ENCODE data around the gene QSOX1.

Gene QSOX1

GRCh38 chr1:180136331-180136967 lies 18.2 kb upstream of the QSOX1 start:
- H3K4me2 ChIP-seq (ENCODE audit: low read length) = no peak overlapping the region
- no peak overlapping the region for H2AFZ ChIP-seq (ENCODE audit: low read length)
- no peak overlapping the region for H3K27ac ChIP-seq (ENCODE audit: low read depth, low read length, poor library complexity, severe bottlenecking)
- no peaks in the 10 kb centered on the region for H3K4me1 ChIP-seq (ENCODE audit: insufficient read depth, low read length, severe bottlenecking)
- no peaks in the 10 kb centered on the region for H4K20me1 ChIP-seq (ENCODE audit: insufficient read depth, low read length)
- H3K36me3 ChIP-seq (ENCODE audit: insufficient read depth, low read length) = no peaks in the 10 kb centered on the region
- no peaks in the 10 kb centered on the region for H3K9me3 ChIP-seq (ENCODE audit: low read length)
- no peaks in the 10 kb centered on the region for H3K79me2 ChIP-seq (ENCODE audit: insufficient read depth, low read length)
- H3F3A ChIP-seq (ENCODE audit: insufficient read depth, low read length) = no peaks in the 10 kb centered on the region
- H3K27me3 ChIP-seq (ENCODE audit: insufficient read depth, low read length) = peaks cover 6% of the 10 kb centered on the region; the same call in 1 of the 2 replicates
- H3K4me3 ChIP-seq (ENCODE audit: low read depth, low read length, poor library complexity, severe bottlenecking) = no peak overlapping the region
- TF ChIP-seq EZH2 (IDR thresholded peaks at IDR 0.05; ENCODE audit: borderline replicate concordance, low read length) = no peak
- TF ChIP-seq, protein P1, sequence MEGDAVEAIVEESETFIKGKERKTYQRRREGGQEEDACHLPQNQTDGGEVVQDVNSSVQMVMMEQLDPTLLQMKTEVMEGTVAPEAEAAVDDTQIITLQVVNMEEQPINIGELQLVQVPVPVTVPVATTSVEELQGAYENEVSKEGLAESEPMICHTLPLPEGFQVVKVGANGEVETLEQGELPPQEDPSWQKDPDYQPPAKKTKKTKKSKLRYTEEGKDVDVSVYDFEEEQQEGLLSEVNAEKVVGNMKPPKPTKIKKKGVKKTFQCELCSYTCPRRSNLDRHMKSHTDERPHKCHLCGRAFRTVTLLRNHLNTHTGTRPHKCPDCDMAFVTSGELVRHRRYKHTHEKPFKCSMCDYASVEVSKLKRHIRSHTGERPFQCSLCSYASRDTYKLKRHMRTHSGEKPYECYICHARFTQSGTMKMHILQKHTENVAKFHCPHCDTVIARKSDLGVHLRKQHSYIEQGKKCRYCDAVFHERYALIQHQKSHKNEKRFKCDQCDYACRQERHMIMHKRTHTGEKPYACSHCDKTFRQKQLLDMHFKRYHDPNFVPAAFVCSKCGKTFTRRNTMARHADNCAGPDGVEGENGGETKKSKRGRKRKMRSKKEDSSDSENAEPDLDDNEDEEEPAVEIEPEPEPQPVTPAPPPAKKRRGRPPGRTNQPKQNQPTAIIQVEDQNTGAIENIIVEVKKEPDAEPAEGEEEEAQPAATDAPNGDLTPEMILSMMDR (IDR thresholded peaks at IDR 0.05; ENCODE audit: low read length) = no peak
- no peak overlapping the region for H3K9ac ChIP-seq (ENCODE audit: low read length)
- H3K9me2 ChIP-seq (ENCODE audit: low read depth, low read length) = no peaks in the 10 kb centered on the region

DNA sequence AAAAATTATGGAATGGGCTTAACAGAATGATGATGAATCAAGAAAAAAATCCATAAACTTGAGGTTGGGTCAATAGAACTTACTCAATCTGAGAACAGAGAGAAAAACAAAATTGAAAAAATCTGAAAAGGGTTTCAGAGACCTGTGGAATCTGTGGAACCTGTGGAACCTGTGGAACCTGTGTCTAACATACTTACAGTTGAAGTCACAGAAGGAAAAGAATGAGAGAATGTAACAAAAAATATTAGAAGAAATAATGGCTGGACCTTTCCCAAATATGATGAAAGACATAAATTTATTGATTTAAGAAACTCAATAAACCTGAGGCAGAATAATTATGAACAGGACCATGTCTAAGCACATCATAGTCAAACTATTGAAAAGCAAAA lies 17.7 kb upstream of the QSOX1 start:
- Histone ChIP-seq H3K4me2 (ENCODE audit: low read length) (no peak overlapping the region), H3K9me3 (ENCODE audit: low read length) (no peaks in the 10 kb centered on the region), H4K20me1 (ENCODE audit: insufficient read depth, low read length) (no peaks in the 10 kb centered on the region), H3F3A (ENCODE audit: insufficient read depth, low read length) (no peaks in the 10 kb centered on the region), H3K79me2 (ENCODE audit: insufficient read depth, low read length) (no peaks in the 10 kb centered on the region), H3K36me3 (ENCODE audit: insufficient read depth, low read length) (no peaks in the 10 kb centered on the region), H3K27me3 (ENCODE audit: insufficient read depth, low read length) (peaks cover 6% of the 10 kb centered on the region; the same call in 1 of the 2 replicates), H3K9me2 (ENCODE audit: low read depth, low read length) (no peaks in the 10 kb centered on the region), H3K4me1 (ENCODE audit: insufficient read depth, low read length, severe bottlenecking) (no peaks in the 10 kb centered on the region), H3K4me3 (ENCODE audit: low read depth, low read length, poor library complexity, severe bottlenecking) (no peak overlapping the region), H3K27ac (ENCODE audit: low read depth, low read length, poor library complexity, severe bottlenecking) (no peak overlapping the region), H2AFZ (ENCODE audit: low read length) (no peak overlapping the region), H3K9ac (ENCODE audit: low read length) (no peak overlapping the region)
- TF ChIP-seq, protein P1 (IDR thresholded peaks at IDR 0.05; ENCODE audit: low read length) = no peak
- TF ChIP-seq EZH2 (IDR thresholded peaks at IDR 0.05; ENCODE audit: borderline replicate concordance, low read length) = no peak

GRCh38 chr1:180137776-180138175 lies 16.9 kb upstream of the QSOX1 start:
- H3K79me2 ChIP-seq (ENCODE audit: insufficient read depth, low read length) = no peaks in the 10 kb centered on the region
- H3K9me3 ChIP-seq (ENCODE audit: low read length) = no peaks in the 10 kb centered on the region
- H4K20me1 ChIP-seq (ENCODE audit: insufficient read depth, low read length) = no peaks in the 10 kb centered on the region
- no peak overlapping the region for H3K4me2 ChIP-seq (ENCODE audit: low read length)
- no peaks in the 10 kb centered on the region for H3K36me3 ChIP-seq (ENCODE audit: insufficient read depth, low read length)
- TF ChIP-seq EZH2 (IDR thresholded peaks at IDR 0.05; ENCODE audit: borderline replicate concordance, low read length) = no peak
- TF ChIP-seq, protein P1 (IDR thresholded peaks at IDR 0.05; ENCODE audit: low read length) = no peak
- H3K9ac ChIP-seq (ENCODE audit: low read length) = no peak overlapping the region
- H3K27me3 ChIP-seq (ENCODE audit: insufficient read depth, low read length) = 0 out of 2 replicates have a peak, but pooled peaks cover under 1% of the 10 kb centered on the region
- H3K27ac ChIP-seq (ENCODE audit: low read depth, low read length, poor library complexity, severe bottlenecking) = no peak overlapping the region
- no peaks in the 10 kb centered on the region for H3K4me1 ChIP-seq (ENCODE audit: insufficient read depth, low read length, severe bottlenecking)
- no peak overlapping the region for H3K4me3 ChIP-seq (ENCODE audit: low read depth, low read length, poor library complexity, severe bottlenecking)
- H3K9me2 ChIP-seq (ENCODE audit: low read depth, low read length) = no peaks in the 10 kb centered on the region
- H3F3A ChIP-seq (ENCODE audit: insufficient read depth, low read length) = no peaks in the 10 kb centered on the region
- no peak overlapping the region for H2AFZ ChIP-seq (ENCODE audit: low read length)

Data from OCI-LY1 (cell line).